HUES64 (cell line): ENCODE measurements around the gene MGAT4A.

Source experiments
- H3K27ac ChIP-seq: 2 replicates; pipeline ENCODE4 v1.7.0; 2013; ENCODE audit warnings: low read depth, low read length, inconsistent platforms
- H3K27me3 ChIP-seq: 2 replicates; pipeline ENCODE4 v1.6.1; 2013; ENCODE audit warnings: mild to moderate bottlenecking, low read length; ENCODE audit not compliant: insufficient read depth
- H3K36me3 ChIP-seq: 2 replicates; pipeline ENCODE4 v1.6.1; 2013; ENCODE audit warnings: mild to moderate bottlenecking, low read length; ENCODE audit not compliant: insufficient read depth
- H3K4me1 ChIP-seq: 2 replicates; pipeline ENCODE4 v1.6.1; 2013; ENCODE audit warnings: mild to moderate bottlenecking, low read length, moderate library complexity; ENCODE audit not compliant: insufficient read depth
- H3K4me3 ChIP-seq: 2 replicates; pipeline ENCODE4 v1.5.1; 2013; ENCODE audit warnings: mild to moderate bottlenecking, low read length, moderate library complexity
- H3K9ac ChIP-seq: 2 replicates; pipeline ENCODE4 v1.6.1; 2013; ENCODE audit warnings: mild to moderate bottlenecking, low read depth, low read length
- H3K9me3 ChIP-seq: 2 replicates; pipeline ENCODE4 v1.6.1; 2013; ENCODE audit warnings: low read depth, low read length; ENCODE audit not compliant: insufficient read depth
- WGBS: fragments of 150-250, 120-280 bp; methylation state at CpG from one replicate; pipeline ENCODE4 v1.1.7; 2013; ENCODE audit warnings: missing lambda C conversion rate; 5-methylcytosine and 5-hydroxymethylcytosine counted together

The MGAT4A gene

DNA sequence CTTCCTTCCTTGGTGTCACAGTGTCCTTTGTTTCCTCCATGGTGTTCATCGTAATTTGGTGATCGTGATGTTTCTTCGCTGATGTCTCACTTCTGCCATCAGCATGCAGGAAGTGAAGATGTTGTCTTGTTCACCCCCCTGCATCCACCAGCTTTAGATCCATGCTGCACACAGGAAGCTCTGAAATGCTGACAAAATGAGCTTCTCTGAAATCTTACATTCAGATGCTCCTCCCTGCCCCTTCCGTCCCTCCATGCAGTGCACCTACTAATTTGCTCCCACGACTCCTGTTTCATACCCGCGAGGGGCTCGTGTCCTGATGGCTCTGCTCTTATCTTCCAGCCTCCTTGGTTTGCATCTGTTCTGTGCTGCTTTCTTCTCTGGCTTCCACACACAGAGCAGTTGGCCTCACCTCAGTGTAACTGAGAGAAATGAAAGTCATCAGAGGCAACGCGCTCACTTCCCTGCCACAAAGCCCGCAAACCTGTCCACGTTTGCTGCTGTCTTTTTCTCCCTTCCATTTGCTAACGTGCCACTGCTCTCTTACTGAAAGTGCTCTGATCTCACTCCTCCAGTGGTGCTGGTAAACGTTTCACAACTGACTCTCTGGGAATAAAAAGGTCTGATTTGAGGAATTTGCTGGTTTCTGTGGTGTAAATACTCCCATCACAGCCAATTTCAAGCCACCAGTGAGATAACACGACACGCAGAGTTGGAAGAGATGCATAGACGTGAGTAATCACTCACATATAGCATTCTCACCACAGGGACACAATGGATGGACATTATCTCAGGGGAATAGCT, 41.0 kb upstream of the MGAT4A start:
- Histone ChIP-seq H3K4me3 (no peak overlapping the region), H3K9me3 (no peaks in the 10 kb centered on the region), H3K27ac (no peak overlapping the region), H3K27me3 (no peaks in the 10 kb centered on the region), H3K9ac (no peak overlapping the region), H3K36me3 (no peaks in the 10 kb centered on the region), H3K4me1 (peaks cover 7% of the 10 kb centered on the region; the same call in 1 of the 2 replicates)
- 91% methylated on average over 13 of the region's 17 CpGs for WGBS

- no peak overlapping the region for H3K9ac ChIP-seq
- H3K9me3 ChIP-seq, result no peaks in the 10 kb centered on the region
- H3K4me1 ChIP-seq, result peaks cover 7% of the 10 kb centered on the region; the same call in 1 of the 2 replicates
- no peak overlapping the region for H3K27ac ChIP-seq
- WGBS, result 89% methylated on average over 2 of the region's 2 CpGs
- H3K27me3 ChIP-seq, result no peaks in the 10 kb centered on the region
- H3K4me3 ChIP-seq, result no peak overlapping the region
- H3K36me3 ChIP-seq, result no peaks in the 10 kb centered on the region
These were observed 40.3 kb upstream of the MGAT4A start for GRCh38 chr2:98771264-98771663.

- Histone ChIP-seq H3K9me3 (no peaks in the 10 kb centered on the region), H3K9ac (no peak overlapping the region), H3K36me3 (no peaks in the 10 kb centered on the region), H3K4me3 (no peak overlapping the region), H3K27me3 (no peaks in the 10 kb centered on the region), H3K4me1 (peaks cover 7% of the 10 kb centered on the region; the same call in 1 of the 2 replicates), H3K27ac (no peak overlapping the region)
- WGBS, result 83% methylated on average over 14 of the region's 14 CpGs
These were observed 38.9 kb upstream of the MGAT4A start for GRCh38 chr2:98769784-98770183.

DNA sequence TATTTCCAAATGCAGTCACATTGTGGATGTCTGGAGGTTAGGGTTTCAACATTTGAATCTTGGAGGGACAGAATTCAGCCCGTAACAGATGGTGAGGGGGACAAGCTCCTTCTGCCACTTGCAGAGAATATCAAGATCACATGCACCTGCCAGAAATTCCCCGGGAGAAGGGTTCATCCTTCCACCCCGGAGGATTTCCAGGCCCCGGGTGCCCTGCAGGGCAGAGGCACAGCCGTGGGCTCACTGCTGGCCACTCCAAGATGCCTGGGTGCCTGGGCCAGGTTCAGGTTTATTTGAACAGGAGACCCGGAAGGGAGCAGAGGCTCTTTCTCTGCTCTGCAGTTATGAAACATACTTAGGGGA, 38.2 kb upstream of the MGAT4A start:
- no peak overlapping the region for H3K4me3 ChIP-seq
- WGBS, result 95% methylated on average over 6 of the region's 6 CpGs
- H3K27me3 ChIP-seq, result no peaks in the 10 kb centered on the region
- H3K36me3 ChIP-seq, result no peaks in the 10 kb centered on the region
- no peaks in the 10 kb centered on the region for H3K9me3 ChIP-seq
- no peak overlapping the region for H3K9ac ChIP-seq
- H3K4me1 ChIP-seq, result peaks cover 5% of the 10 kb centered on the region; the same call in 1 of the 2 replicates
- no peak overlapping the region for H3K27ac ChIP-seq

- H3K27ac ChIP-seq, result no peak overlapping the region
- no peaks in the 10 kb centered on the region for H3K27me3 ChIP-seq
- H3K4me1 ChIP-seq, result peaks cover under 1% of the 10 kb centered on the region; the same call in 1 of the 2 replicates
- H3K9ac ChIP-seq, result no peak overlapping the region
- no peak overlapping the region for H3K4me3 ChIP-seq
- H3K9me3 ChIP-seq, result no peaks in the 10 kb centered on the region
- 90% methylated on average over 7 of the region's 7 CpGs for WGBS
- no peaks in the 10 kb centered on the region for H3K36me3 ChIP-seq
These were observed 37.6 kb upstream of the MGAT4A start for GRCh38 chr2:98768384-98769113.

DNA sequence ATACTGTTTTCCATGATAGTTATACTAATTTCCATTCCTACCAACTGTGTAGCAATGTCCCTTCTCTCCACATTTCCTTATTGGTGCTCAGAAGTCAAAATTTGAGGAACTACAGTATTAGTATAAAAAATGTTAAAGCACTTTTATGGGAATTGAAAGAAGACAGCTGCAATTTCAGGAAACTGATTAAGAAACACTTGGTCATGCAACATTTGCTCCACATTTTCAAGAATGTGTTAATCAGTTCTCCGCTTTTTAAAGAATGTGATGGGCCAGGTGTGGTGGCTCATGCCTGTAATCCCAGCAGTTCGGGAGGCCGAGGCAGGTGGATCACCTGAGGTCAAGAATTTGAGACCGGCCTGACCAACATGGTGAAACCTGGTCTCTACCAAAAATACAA, 33.6 kb upstream of the MGAT4A start:
- no peaks in the 10 kb centered on the region for H3K9me3 ChIP-seq
- H3K4me3 ChIP-seq, result no peak overlapping the region
- WGBS, result 95% methylated on average over 4 of the region's 4 CpGs
- no peaks in the 10 kb centered on the region for H3K36me3 ChIP-seq
- no peaks in the 10 kb centered on the region for H3K27me3 ChIP-seq
- no peak overlapping the region for H3K9ac ChIP-seq
- no peak overlapping the region for H3K27ac ChIP-seq
- H3K4me1 ChIP-seq, result no peaks in the 10 kb centered on the region

DNA sequence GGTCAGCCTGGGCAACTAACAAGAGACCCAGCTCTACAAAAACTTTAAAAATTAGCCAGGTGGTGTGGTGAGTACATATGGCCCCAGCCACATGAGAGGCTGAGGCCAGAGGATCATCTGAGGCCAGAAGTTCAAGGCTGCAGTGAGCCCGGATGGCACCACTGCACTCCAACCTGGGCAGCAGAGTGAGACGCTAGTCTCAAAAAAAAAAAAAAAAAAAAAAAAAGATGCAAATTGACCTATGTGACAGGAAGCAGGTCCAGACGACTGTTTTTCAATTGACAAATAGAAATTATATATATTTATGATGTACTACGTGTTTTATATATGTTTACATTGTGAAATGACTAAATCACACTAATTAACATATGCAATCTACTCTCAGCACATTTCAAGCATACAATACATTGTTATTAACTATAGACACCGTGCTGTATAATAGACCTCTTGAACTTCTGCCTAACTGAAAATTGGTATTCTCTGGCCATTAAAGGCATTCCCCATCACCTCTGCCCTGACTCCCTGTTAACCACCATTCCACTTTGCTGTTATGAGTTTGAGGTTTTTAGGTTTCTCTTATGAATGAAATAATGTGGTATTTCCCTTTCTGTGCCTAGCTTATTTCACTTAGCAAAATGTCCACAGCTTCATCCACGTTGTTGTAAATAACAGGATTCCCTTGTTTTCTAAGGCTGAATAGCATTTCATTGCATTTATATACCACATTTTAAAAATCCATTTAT, 32.4 kb upstream of the MGAT4A start:
- Histone ChIP-seq H3K27ac (no peak overlapping the region), H3K36me3 (no peaks in the 10 kb centered on the region), H3K4me3 (no peak overlapping the region), H3K9ac (no peak overlapping the region), H3K9me3 (no peaks in the 10 kb centered on the region), H3K27me3 (no peaks in the 10 kb centered on the region), H3K4me1 (no peaks in the 10 kb centered on the region)
- WGBS, result 96% methylated on average over 4 of the region's 6 CpGs

GRCh38 chr2:98761909-98762308, 31.0 kb upstream of the MGAT4A start:
- Histone ChIP-seq H3K9ac (no peak overlapping the region), H3K4me3 (no peak overlapping the region), H3K9me3 (no peaks in the 10 kb centered on the region), H3K27me3 (no peaks in the 10 kb centered on the region), H3K27ac (no peak overlapping the region), H3K4me1 (no peaks in the 10 kb centered on the region), H3K36me3 (no peaks in the 10 kb centered on the region)
- 92% methylated on average over 6 of the region's 6 CpGs for WGBS

GRCh38 chr2:98761267-98761781, 30.4 kb upstream of the MGAT4A start:
- H3K4me3 ChIP-seq, result no peak overlapping the region
- no peaks in the 10 kb centered on the region for H3K27me3 ChIP-seq
- H3K27ac ChIP-seq, result no peak overlapping the region

GRCh38 chr2:98759827-98760625, 29.1 kb upstream of the MGAT4A start:
- H3K27me3 ChIP-seq, result no peaks in the 10 kb centered on the region
- no peaks in the 10 kb centered on the region for H3K9me3 ChIP-seq
- H3K36me3 ChIP-seq, result no peaks in the 10 kb centered on the region
- H3K4me1 ChIP-seq, result no peaks in the 10 kb centered on the region
- H3K9ac ChIP-seq, result no peak overlapping the region
- no peak overlapping the region for H3K4me3 ChIP-seq
- WGBS, result 93% methylated on average over 6 of the region's 6 CpGs
- H3K27ac ChIP-seq, result no peak overlapping the region

More at GRCh38 chr2:98761267-98761781, 30.4 kb upstream of the MGAT4A start:
- WGBS, result 86% methylated on average over 9 of the region's 9 CpGs
- Histone ChIP-seq H3K36me3 (no peaks in the 10 kb centered on the region), H3K4me1 (no peaks in the 10 kb centered on the region), H3K9ac (no peak overlapping the region), H3K9me3 (no peaks in the 10 kb centered on the region)
